22Rv1 (cell line): ENCODE measurements around the gene PPP4C.

Experiments
- CTCF ChIP-seq: fragments of 450-650 bp; IDR thresholded peaks from 2 replicates; pipeline ENCODE4 v1.5.1; 2017; ENCODE audit warnings: mild to moderate bottlenecking
- ZFX ChIP-seq: fragments of 450-650 bp; IDR thresholded peaks from 2 replicates; pipeline ENCODE4 v1.6.1; 2017; ENCODE audit warnings: antibody characterized with exemption, borderline replicate concordance

- TF ChIP-seq CTCF (no peak), ZFX (no peak)
Measured at GRCh38 chr16:30065102-30065942, 10.5 kb upstream of the PPP4C start, which contains the start of gene ALDOA.
